Activated CD8-positive, alpha-beta T cell treated with anti-CD3 and anti-CD28 coated beads for 36 hours (primary cell): ENCODE data around the gene KPNA1. TPM values are rescaled to one million over a fixed set of nuclear protein-coding genes. Genes with fewer than 3 reads are reported as not detected.

Experiments
- ATAC-seq: fragments of 200-7000 bp; cut with Tn5 transposase; one replicate; pipeline ENCODE4 v1.10.0; 2021; ENCODE audit warnings: mild to moderate bottlenecking, moderate library complexity
- CTCF ChIA-PET: fragments of 350-600 bp; sonication (Branson Sonifier 250); formaldehyde crosslinking; loops from one replicate; lab custom pipeline; 2021; ENCODE audit warnings: antibody characterized with exemption; lab: Charles Lee
- POLR2A ChIA-PET: fragments of 350-600 bp; sonication (Branson Sonifier 250); formaldehyde crosslinking; loops from one replicate; lab custom pipeline; 2021; ENCODE audit warnings: antibody characterized with exemption; lab: Charles Lee
- DNase-seq: peaks from one replicate; pipeline ENCODE4 v3.0.0-alpha.2; 2020
- H3K27ac Mint-ChIP-seq: one replicate; pipeline ENCODE4 v1.8.0; 2021; ENCODE audit warnings: mild to moderate bottlenecking, mixed read lengths
- H3K27me3 Mint-ChIP-seq: one replicate; pipeline ENCODE4 v1.8.0; 2021; ENCODE audit warnings: mixed read lengths
- H3K36me3 Mint-ChIP-seq: one replicate; pipeline ENCODE4 v1.8.0; 2021; ENCODE audit warnings: low read depth, mixed read lengths
- H3K4me1 Mint-ChIP-seq: one replicate; pipeline ENCODE4 v1.8.0; 2021; ENCODE audit warnings: low read depth, mixed read lengths
- H3K4me3 Mint-ChIP-seq: one replicate; pipeline ENCODE4 v1.8.0; 2021; ENCODE audit warnings: mild to moderate bottlenecking, moderate library complexity, mixed read lengths
- H3K9me3 Mint-ChIP-seq: one replicate; pipeline ENCODE4 v1.8.0; 2021; ENCODE audit warnings: mixed read lengths
- intact Hi-C: fragments of 100-400 bp; cut with micrococcal nuclease; formaldehyde crosslinking; loops from one replicate; pipeline ENCODE4 v1.10.0; 2022
- total RNA-seq, 2 experiments: library from RNA; stranded (reverse); gene quantifications; one replicate each; pipeline ENCODE4 v1.2.3, GENCODE V29; 2021
- TF ChIP-seq, protein P1 (sequence below): fragments of 200-600 bp; IDR thresholded peaks from one replicate; pipeline ENCODE4 v1.8.0; 2022; ENCODE audit warnings: antibody characterized with exemption, mild to moderate bottlenecking

KPNA1 gene
- total RNA-seq, 2 experiments from 2014 or later, result 46.6 to 47.4 TPM

DNA sequence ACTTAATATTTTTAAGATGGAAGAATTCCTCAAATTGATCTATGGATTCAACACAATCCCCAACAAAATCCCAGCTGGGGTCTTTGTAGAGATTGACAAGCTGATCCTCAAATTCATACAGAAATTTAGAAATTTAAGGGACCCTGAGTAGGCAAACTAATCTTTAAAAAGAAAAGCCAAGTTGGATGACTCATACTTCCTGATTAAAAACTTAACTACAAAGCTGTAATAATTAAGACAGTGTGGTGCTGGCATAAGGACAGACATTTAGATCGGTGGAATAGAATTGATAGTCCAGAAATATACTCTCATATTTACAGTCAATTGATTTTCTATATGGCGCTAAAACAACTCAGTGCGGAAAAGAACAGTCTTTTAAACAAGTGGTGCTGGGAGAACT lies 119.2 kb downstream of the KPNA1 start:
- POLR2A ChIA-PET, result interaction anchor here (1.0 kb wide), 1 partner anchor 11 kb away, joined by 3 read pairs; the partner anchor contains the start of gene FAM162A
- Mint-ChIP-seq H3K4me1 (peaks cover 42% of the 10 kb centered on the region), H3K27me3 (no peaks in the 10 kb centered on the region), H3K27ac (no peak overlapping the region), H3K9me3 (no peaks in the 10 kb centered on the region), H3K36me3 (peaks cover 35% of the 10 kb centered on the region), H3K4me3 (no peak overlapping the region)
- CTCF ChIA-PET, result interaction anchor here (0.7 to 1.2 kb wide), 4 partner anchors 10 to 850 kb away, joined by 3 to 4 read pairs (median 3); partner anchors contain the start of genes FAM162A, MIX23 and POLQ
- TF ChIP-seq, protein P1, sequence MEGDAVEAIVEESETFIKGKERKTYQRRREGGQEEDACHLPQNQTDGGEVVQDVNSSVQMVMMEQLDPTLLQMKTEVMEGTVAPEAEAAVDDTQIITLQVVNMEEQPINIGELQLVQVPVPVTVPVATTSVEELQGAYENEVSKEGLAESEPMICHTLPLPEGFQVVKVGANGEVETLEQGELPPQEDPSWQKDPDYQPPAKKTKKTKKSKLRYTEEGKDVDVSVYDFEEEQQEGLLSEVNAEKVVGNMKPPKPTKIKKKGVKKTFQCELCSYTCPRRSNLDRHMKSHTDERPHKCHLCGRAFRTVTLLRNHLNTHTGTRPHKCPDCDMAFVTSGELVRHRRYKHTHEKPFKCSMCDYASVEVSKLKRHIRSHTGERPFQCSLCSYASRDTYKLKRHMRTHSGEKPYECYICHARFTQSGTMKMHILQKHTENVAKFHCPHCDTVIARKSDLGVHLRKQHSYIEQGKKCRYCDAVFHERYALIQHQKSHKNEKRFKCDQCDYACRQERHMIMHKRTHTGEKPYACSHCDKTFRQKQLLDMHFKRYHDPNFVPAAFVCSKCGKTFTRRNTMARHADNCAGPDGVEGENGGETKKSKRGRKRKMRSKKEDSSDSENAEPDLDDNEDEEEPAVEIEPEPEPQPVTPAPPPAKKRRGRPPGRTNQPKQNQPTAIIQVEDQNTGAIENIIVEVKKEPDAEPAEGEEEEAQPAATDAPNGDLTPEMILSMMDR, result no peak
- ATAC-seq (peak; percentile 36), DNase-seq (no peak)
- intact Hi-C loops, result no loop called here

DNA sequence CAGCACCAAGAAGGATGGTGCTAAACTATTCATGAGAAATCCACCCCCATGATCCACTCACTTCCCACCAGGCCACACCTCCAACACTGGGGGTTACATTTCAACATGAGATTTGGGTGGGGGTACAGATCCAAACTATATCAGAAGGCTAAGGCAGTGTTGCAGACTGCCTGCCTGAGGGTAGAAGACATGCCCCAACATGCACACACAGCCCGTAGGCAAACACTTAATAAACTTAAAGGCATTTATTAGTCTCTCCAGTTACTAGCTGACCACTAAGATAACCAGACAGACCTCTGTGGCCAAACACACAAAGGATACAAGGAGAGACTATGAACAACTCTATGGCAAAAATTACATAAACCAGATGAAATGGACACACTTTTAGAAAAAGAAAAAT lies 120.6 kb downstream of the KPNA1 start:
- Mint-ChIP-seq H3K4me3 (no peak overlapping the region), H3K27ac (peak overlapping the region; percentile 20), H3K36me3 (peaks cover 27% of the 10 kb centered on the region), H3K27me3 (no peaks in the 10 kb centered on the region), H3K4me1 (peaks cover 46% of the 10 kb centered on the region), H3K9me3 (no peaks in the 10 kb centered on the region)
- CTCF ChIA-PET, result interaction anchor here (0.9 to 3.2 kb wide), 9 partner anchors 9 to 847 kb away, joined by 3 to 40 read pairs (median 9); partner anchors contain the start of genes FAM162A, MIX23 and WDR5B
- intact Hi-C loops, result no loop called here
- TF ChIP-seq, protein P1, result no peak
- no peak for ATAC-seq
- POLR2A ChIA-PET, result interaction anchor here (0.8 to 0.9 kb wide), 2 partner anchors 10 to 287 kb away, joined by 3 read pairs; partner anchors contain the start of gene FAM162A
- DNase-seq, result no peak

DNA sequence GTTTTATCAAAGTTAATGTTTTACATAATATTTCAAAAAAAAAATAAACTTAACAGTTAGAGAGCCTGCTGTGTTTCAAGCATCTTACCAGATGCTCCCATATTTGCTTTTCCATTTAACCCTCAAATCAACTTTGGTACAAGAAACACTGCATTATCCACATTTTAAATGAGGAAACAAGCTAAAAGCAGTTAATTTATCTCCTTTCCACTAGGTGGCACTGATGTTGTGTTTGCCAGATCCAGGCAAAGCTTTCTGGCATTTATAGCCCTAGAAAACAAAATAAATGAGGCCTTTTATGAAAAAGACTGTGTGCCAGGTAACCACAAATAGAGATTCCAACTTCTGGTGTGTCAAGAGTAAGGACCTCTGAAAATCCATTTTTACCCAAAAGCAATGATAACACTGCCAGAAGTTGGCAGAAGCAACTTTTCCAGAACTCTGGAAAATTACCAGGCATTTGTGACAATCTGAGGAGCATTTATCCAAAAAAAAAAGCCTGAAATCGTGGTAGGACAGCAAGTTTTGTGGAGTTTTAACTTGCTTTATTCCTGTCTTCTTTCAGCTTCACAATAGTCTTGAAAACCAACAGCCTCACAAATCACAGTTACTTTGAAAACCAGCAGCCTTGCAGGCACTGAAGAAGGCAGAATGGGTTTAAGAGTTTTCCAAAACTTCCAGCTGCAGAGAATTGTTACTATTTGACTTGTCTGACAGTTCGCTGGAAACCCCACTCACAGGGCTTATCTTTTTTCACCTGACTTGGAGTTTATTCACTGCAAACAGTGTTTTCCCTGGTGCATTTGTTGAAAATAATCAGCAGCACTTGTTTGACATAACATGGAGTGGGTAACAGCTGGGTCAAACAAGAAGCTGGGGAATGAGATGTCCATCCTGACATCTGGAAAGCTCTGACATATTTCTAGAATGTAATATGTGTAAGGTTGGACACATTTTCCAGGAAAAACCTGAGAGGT lies 121.6 kb downstream of the KPNA1 start:
- CTCF ChIA-PET, result interaction anchor here (0.6 to 3.2 kb wide), 33 partner anchors 10 to 846 kb away, joined by 3 to 40 read pairs (median 4); partner anchors contain the start of genes FAM162A, MIX23 and WDR5B
- ATAC-seq, result peak; percentile 63
- no peaks in the 10 kb centered on the region for H3K27me3 Mint-ChIP-seq

DNA sequence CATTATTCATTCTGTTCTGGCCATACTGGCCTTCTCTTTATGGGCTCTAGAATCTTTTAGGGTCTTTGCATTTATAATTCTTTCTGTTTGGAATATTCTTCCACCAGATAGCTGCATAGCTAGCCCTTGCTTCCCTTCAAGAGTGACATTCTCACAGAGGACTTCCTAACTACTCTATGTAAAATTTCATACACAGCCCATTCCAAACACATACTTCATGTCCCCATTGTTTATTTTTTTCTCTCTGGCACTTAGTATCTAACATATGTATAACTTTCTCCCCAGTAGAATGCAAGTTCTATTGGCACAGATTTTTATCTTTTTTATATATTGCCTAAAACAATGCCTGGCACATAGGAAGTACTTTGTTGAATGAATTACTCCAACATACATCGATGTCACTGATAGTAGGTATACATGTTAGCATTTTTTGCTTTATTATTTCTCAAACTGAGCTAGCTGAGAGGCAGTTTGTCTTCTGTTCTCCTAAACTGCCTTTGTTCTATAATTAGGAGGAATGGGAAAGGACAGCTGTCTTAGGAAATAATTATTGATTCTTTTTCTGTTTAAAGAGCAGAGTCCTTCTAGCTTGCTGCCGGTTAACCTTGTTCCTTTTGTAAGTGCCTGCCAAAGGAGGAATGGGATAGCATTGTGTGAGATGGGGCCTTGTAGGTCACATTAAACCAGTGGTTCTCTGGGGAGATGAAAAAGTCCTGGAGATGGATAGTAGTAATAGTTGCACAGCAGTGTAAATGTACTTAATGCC lies 122.9 kb downstream of the KPNA1 start:
- Mint-ChIP-seq H3K27ac (peak overlapping the region; percentile 1), H3K4me1 (peaks cover 57% of the 10 kb centered on the region)
- TF ChIP-seq, protein P1, result no peak

More for the DNA sequence above, 121.6 kb downstream of the KPNA1 start:
- TF ChIP-seq, protein P1, result peak; percentile 85
- Mint-ChIP-seq H3K36me3 (peaks cover 28% of the 10 kb centered on the region), H3K27ac (no peak overlapping the region), H3K4me3 (no peak overlapping the region), H3K9me3 (no peaks in the 10 kb centered on the region), H3K4me1 (peaks cover 53% of the 10 kb centered on the region)
- DNase-seq, result no peak
- intact Hi-C loops, result no loop called here
- POLR2A ChIA-PET, result interaction anchor here (0.6 to 0.9 kb wide), 3 partner anchors 9 to 288 kb away, joined by 3 read pairs; partner anchors contain the start of gene FAM162A

More for the DNA sequence above, 122.9 kb downstream of the KPNA1 start:
- Mint-ChIP-seq H3K9me3 (no peaks in the 10 kb centered on the region), H3K27me3 (no peaks in the 10 kb centered on the region), H3K36me3 (peaks cover 40% of the 10 kb centered on the region), H3K4me3 (no peak overlapping the region)
- DNase-seq, result no peak
- ChIA-PET CTCF (interaction anchor here (1.1 to 3.2 kb wide), 8 partner anchors 16 to 363 kb away, joined by 3 to 21 read pairs (median 6); partner anchors contain the start of gene WDR5B), POLR2A (interaction anchor here (1.3 kb wide), 1 partner anchor 24 kb away, joined by 3 read pairs; the partner anchor contains the start of gene WDR5B)
- intact Hi-C loops, result no loop called here
- no peak for ATAC-seq
